ENCODE results near the gene ADGRE3. TPM values are rescaled to one million over a fixed set of nuclear protein-coding genes. Genes with fewer than 3 reads are reported as not detected.

The ADGRE3 gene
- total RNA-seq, 1 donor from 2014 or later = not detected

- Mint-ChIP-seq H3K9me3 (ENCODE audit: unreplicated experiment) (no peaks in the 10 kb centered on the region), H3K27me3 (ENCODE audit: unreplicated experiment) (peaks cover 4% of the 10 kb centered on the region), H3K4me3 (ENCODE audit: unreplicated experiment) (no peak overlapping the region), H3K4me1 (ENCODE audit: unreplicated experiment) (no peaks in the 10 kb centered on the region), H3K27ac (ENCODE audit: unreplicated experiment) (no peak overlapping the region), H3K36me3 (ENCODE audit: unreplicated experiment) (no peaks in the 10 kb centered on the region)
- DNase-seq (ENCODE audit: extremely low spot score, unreplicated experiment) = no peak
- no peak for TF ChIP-seq CTCF (IDR thresholded peaks at IDR 0.05)
Measured at GRCh38 chr19:14654786-14655560, 19.7 kb downstream of the ADGRE3 start.

GRCh38 chr19:14650161-14650560 lies 24.5 kb downstream of the ADGRE3 start:
- Mint-ChIP-seq H3K27ac (ENCODE audit: unreplicated experiment) (no peak overlapping the region), H3K36me3 (ENCODE audit: unreplicated experiment) (no peaks in the 10 kb centered on the region), H3K27me3 (ENCODE audit: unreplicated experiment) (peaks cover 5% of the 10 kb centered on the region), H3K4me3 (ENCODE audit: unreplicated experiment) (no peak overlapping the region), H3K9me3 (ENCODE audit: unreplicated experiment) (no peaks in the 10 kb centered on the region), H3K4me1 (ENCODE audit: unreplicated experiment) (no peaks in the 10 kb centered on the region)
- TF ChIP-seq CTCF (IDR thresholded peaks at IDR 0.05) = no peak
- DNase-seq (ENCODE audit: extremely low spot score, unreplicated experiment) = no peak

GRCh38 chr19:14649020-14649419 lies 25.6 kb downstream of the ADGRE3 start:
- no peak for TF ChIP-seq CTCF (IDR thresholded peaks at IDR 0.05)
- Mint-ChIP-seq H3K27me3 (ENCODE audit: unreplicated experiment) (peaks cover 5% of the 10 kb centered on the region), H3K27ac (ENCODE audit: unreplicated experiment) (no peak overlapping the region), H3K9me3 (ENCODE audit: unreplicated experiment) (no peaks in the 10 kb centered on the region), H3K4me3 (ENCODE audit: unreplicated experiment) (no peak overlapping the region), H3K36me3 (ENCODE audit: unreplicated experiment) (no peaks in the 10 kb centered on the region), H3K4me1 (ENCODE audit: unreplicated experiment) (no peaks in the 10 kb centered on the region)
- DNase-seq (ENCODE audit: extremely low spot score, unreplicated experiment) = no peak

- peaks cover 5% of the 10 kb centered on the region for H3K27me3 Mint-ChIP-seq (ENCODE audit: unreplicated experiment)
- no peak for TF ChIP-seq CTCF (IDR thresholded peaks at IDR 0.05)
- no peak for DNase-seq (ENCODE audit: extremely low spot score, unreplicated experiment)
- H3K36me3 Mint-ChIP-seq (ENCODE audit: unreplicated experiment) = no peaks in the 10 kb centered on the region
- H3K27ac Mint-ChIP-seq (ENCODE audit: unreplicated experiment) = no peak overlapping the region
- H3K4me1 Mint-ChIP-seq (ENCODE audit: unreplicated experiment) = no peaks in the 10 kb centered on the region
- no peak overlapping the region for H3K4me3 Mint-ChIP-seq (ENCODE audit: unreplicated experiment)
- H3K9me3 Mint-ChIP-seq (ENCODE audit: unreplicated experiment) = no peaks in the 10 kb centered on the region
Measured at GRCh38 chr19:14648506-14648905, 26.1 kb downstream of the ADGRE3 start.

- no peaks in the 10 kb centered on the region for H3K36me3 Mint-ChIP-seq (ENCODE audit: unreplicated experiment)
Measured at GRCh38 chr19:14639536-14640277, 34.9 kb downstream of the ADGRE3 start.

More at GRCh38 chr19:14639536-14640277, 34.9 kb downstream of the ADGRE3 start:
- Mint-ChIP-seq H3K27ac (ENCODE audit: unreplicated experiment) (no peak overlapping the region), H3K9me3 (ENCODE audit: unreplicated experiment) (peaks cover 10% of the 10 kb centered on the region), H3K4me1 (ENCODE audit: unreplicated experiment) (no peaks in the 10 kb centered on the region), H3K4me3 (ENCODE audit: unreplicated experiment) (no peak overlapping the region), H3K27me3 (ENCODE audit: unreplicated experiment) (no peaks in the 10 kb centered on the region)
- TF ChIP-seq CTCF (IDR thresholded peaks at IDR 0.05) = no peak
- DNase-seq (ENCODE audit: extremely low spot score, unreplicated experiment) = no peak
